VCaP (cell line): ENCODE measurements around the gene LVRN.
A peak's percentile ranks its signal among the peaks of the same experiment; 100 is the strongest.

Source experiments
- H3K27ac ChIP-seq: fragments of 450-650 bp; 2 replicates; pipeline ENCODE4 v1.5.1; 2017
- CTCF ChIP-seq: fragments of 450-650 bp; conservative IDR thresholded peaks from 2 replicates; pipeline ENCODE4 v1.5.1; 2017; ENCODE audit warnings: mild to moderate bottlenecking, moderate library complexity

The LVRN gene

DNA sequence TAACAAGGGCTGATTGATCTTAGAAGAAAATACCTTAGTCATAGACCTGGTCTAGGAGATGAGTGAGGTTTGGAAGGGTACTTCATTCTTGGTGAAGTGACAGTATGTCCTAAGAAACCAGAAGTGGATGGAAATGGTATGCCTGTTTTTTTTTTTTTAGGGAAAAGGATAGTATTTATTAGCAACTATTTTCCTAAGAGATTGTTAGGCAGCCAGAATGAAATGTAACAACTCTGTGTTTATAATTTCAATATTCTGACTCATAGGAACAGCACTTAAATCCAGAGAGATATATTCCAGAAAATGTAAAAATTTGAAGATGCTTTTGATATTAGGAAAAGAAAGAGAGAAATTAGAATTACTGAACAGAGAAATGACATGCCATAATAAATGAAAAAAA, 48.8 kb downstream of the LVRN start:
- no peak for TF ChIP-seq CTCF
- H3K27ac ChIP-seq: no peak overlapping the region

- no peak for TF ChIP-seq CTCF
- no peak overlapping the region for H3K27ac ChIP-seq
Measured at GRCh38 chr5:116013207-116013785, 51.0 kb downstream of the LVRN start.

GRCh38 chr5:116013936-116014335, 51.7 kb downstream of the LVRN start:
- TF ChIP-seq CTCF: no peak
- H3K27ac ChIP-seq: no peak overlapping the region

- H3K27ac ChIP-seq: no peak overlapping the region
- TF ChIP-seq CTCF: no peak
Measured at GRCh38 chr5:116023619-116024018, 61.3 kb downstream of the LVRN start.

- no peak for TF ChIP-seq CTCF
Measured at GRCh38 chr5:116025866-116026265, 63.6 kb downstream of the LVRN start.

DNA sequence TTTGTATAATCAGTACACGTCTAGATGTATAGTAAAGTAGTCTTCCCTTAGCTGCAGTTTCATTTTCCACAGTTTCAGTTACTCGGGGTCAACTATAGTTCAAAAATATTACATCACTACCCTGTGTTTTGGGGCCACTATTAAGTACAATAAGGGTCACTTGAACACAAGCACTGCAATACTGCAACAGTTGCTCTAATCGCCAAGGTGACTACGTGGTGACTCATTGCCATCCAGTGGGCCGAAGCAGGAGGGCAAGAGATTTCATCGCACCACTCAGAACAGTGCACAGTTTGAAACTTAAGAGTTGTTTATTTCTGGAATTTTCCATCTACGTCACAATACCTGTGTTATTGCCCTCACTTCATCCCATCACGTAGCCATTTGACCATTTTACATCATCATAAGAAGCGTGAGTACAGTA, 69.8 kb downstream of the LVRN start, which contains the start of gene ARL14EPL:
Gene ARL14EPL (plus strand): TSS at position 379 of the 424 bp plus-strand sequence. CDS start 18,994 bp downstream, outside the sequence.
- H3K27ac ChIP-seq: no peak within 1 kb of the TSS
- TF ChIP-seq CTCF: 0 out of 2 replicates have a peak, but pooled peaks have one; percentile 5

More at GRCh38 chr5:116025866-116026265, 63.6 kb downstream of the LVRN start:
- H3K27ac ChIP-seq: no peak overlapping the region

DNA sequence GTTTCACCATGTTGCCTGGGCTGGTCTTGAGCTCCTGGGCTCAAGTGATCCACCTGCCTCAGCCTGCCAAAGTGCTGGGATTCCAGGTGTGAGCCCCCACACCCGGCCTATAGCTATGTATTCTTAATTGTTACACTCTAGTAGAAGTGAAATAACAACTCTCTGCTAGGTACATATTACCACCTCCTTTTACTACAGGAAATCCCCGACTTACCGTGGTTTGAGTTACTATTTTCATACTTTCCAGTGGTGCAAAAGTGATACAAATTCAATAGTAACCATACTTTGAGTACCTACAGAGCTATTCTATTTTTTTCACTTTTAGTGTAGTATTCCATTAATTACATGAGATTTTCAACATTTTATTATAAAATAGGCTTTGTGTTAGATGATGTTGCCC, 70.7 kb downstream of the LVRN start:
- no peak overlapping the region for H3K27ac ChIP-seq
- no peak for TF ChIP-seq CTCF
